ENCODE results near the gene AEN.
A peak's percentile ranks its signal among the peaks of the same experiment; 100 is the strongest.
"Not testable (repeated sequence)": the region's sequence is repeated elsewhere in the genome, so short reads cannot be mapped to it uniquely, and the experiment has no call there.

AEN gene

DNA sequence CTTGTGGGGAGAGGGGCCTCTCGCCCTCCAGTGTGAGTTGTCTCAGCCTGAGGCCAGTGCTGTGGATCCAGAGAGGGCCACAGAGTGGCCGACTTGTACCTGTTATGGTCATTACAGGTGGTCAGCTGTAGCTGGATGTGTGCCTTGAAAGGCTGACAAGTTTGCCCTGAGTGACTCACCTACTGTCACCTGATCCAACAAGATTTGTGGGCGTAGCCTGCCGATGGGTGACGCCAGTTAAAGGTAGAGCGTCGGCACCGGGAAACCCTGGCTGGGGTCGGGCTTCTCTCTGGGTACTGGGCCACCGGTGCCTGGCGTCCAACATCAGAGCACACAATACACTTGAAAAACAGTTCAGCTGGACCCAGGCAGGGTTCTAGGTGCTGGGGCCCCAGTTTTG is 14.9 kb downstream of the AEN start:
- peak; percentile 6 for ATAC-seq
- peak in 1 of 2 donors; percentile 69 for DNase-seq
- Mint-ChIP-seq H3K4me3 (peak overlapping the region; percentile 87 to 89), H3K27ac (peak overlapping the region; percentile 95 to 98), H3K27me3 (no peaks in the 10 kb centered on the region), H3K4me1 (peaks cover 92% of the 10 kb centered on the region), H3K9me3 (no peaks in the 10 kb centered on the region)

DNA sequence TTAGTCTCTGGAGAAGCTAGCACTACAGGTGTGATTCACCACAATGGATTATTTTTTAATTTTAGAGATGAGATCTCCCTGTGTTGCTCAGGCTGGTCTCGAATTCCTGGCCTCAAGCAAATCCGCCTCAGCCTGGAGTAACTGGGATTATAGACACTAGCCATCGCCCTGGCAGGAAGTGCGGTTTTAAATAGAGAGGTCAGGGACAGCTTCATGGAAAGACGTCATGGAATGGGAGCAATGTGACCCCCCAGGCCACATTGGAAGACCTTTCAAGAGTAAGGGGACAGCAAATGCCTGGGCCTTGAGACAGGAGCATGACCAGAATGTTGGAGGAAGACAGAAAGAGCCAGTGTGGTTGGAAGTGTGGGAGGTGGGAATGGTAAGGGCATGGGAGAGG is 15.5 kb downstream of the AEN start:
- Mint-ChIP-seq H3K27me3 (no peaks in the 10 kb centered on the region), H3K4me3 (peak overlapping the region; percentile 87 to 89), H3K4me1 (peaks cover 86% of the 10 kb centered on the region), H3K27ac (peak overlapping the region; percentile 95 to 98), H3K9me3 (no peaks in the 10 kb centered on the region)
- no peak for DNase-seq
- ATAC-seq = no peak

DNA sequence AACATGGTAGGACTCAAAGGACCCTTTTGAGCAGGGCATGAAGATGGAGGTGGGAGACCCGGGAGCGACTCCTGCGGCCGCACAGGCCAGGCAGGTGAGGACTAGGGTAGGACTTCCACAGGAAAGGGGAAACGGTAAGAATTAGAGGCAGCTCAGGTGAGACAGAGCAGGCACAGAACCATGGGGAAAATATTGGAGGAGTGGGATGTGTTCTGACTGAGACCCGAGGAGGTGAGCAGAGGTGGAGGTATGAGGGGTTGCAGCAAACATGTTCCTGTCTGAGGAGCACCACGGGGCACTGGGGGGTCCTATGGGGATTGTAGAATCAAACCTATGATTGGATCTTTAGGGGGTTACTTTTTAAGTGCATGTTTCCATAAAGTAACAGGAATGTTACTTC is 16.3 kb downstream of the AEN start:
- H3K27ac Mint-ChIP-seq = peak overlapping the region; percentile 96 to 98
- H3K9me3 Mint-ChIP-seq = no peaks in the 10 kb centered on the region
- no peaks in the 10 kb centered on the region for H3K27me3 Mint-ChIP-seq
- H3K4me1 Mint-ChIP-seq = peaks cover 85% of the 10 kb centered on the region
- ATAC-seq (no peak), DNase-seq (no peak)
- H3K4me3 Mint-ChIP-seq = peak overlapping the region; percentile 87 to 89

GRCh38 chr15:88637841-88638625 is 16.9 kb downstream of the AEN start:
- H3K9me3 Mint-ChIP-seq = no peaks in the 10 kb centered on the region
- no peaks in the 10 kb centered on the region for H3K27me3 Mint-ChIP-seq
- DNase-seq (no peak), ATAC-seq (peak; percentile 6)
- H3K4me1 Mint-ChIP-seq = peaks cover 82% of the 10 kb centered on the region
- peak overlapping the region; percentile 96 for H3K27ac Mint-ChIP-seq
- peak overlapping the region; percentile 87 to 89 for H3K4me3 Mint-ChIP-seq

- no peaks in the 10 kb centered on the region for H3K9me3 Mint-ChIP-seq
- peak; percentile 89 for ATAC-seq
- peak within 1 kb of the TSS; percentile 96 for H3K27ac Mint-ChIP-seq
- peak; percentile 94 to 99 for DNase-seq
- peaks cover 77% of the 10 kb centered on the region for H3K4me1 Mint-ChIP-seq
- peak within 1 kb of the TSS; percentile 87 to 89 for H3K4me3 Mint-ChIP-seq
- H3K27me3 Mint-ChIP-seq = no peaks in the 10 kb centered on the region
Measured at GRCh38 chr15:88638626-88639372, 17.7 kb downstream of the AEN start, which contains the start of gene ISG20. TSS of gene ISG20 (plus strand) at chr15:88639016. CDS start at chr15:88639367, 351 bp downstream.

- DNase-seq = no peak
- H3K9me3 Mint-ChIP-seq = no peaks in the 10 kb centered on the region
- peak overlapping the region; percentile 5 to 60 for H3K27ac Mint-ChIP-seq
- no peaks in the 10 kb centered on the region for H3K27me3 Mint-ChIP-seq
- peaks cover 80% of the 10 kb centered on the region for H3K4me1 Mint-ChIP-seq
- ATAC-seq = no peak
- H3K4me3 Mint-ChIP-seq = peak overlapping the region; percentile 22 to 56
Measured at GRCh38 chr15:88641959-88642452, 20.9 kb downstream of the AEN start.

DNA sequence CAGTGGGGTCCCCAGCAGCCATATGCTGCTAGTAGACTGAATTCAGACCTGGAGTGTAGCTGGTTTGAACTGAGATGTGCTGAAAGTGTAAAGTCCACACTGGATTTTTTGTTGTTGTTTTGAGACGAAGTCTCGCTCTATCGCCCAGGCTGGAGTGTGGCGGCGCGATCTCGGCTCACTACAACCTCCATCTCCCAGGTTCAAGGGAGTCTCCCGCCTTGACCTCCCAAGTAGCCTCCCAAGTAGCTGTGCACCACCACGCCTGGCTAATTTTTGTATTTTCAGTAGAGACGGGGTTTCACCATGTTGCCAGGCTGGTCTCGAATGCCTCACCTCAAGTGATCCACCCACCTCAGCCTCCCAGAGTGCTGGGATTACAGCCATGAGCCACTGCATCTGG is 21.4 kb downstream of the AEN start:
- not testable (repeated sequence) for ATAC-seq, H3K9me3 Mint-ChIP-seq, DNase-seq, H3K27me3 Mint-ChIP-seq, H3K27ac Mint-ChIP-seq
- peak overlapping the region in 1 of 2 donors; percentile 56 for H3K4me3 Mint-ChIP-seq
- peaks cover 80% of the 10 kb centered on the region for H3K4me1 Mint-ChIP-seq

GRCh38 chr15:88644741-88645140 is 23.6 kb downstream of the AEN start:
- H3K4me3 Mint-ChIP-seq = no peak overlapping the region
- ATAC-seq = no peak
- no peaks in the 10 kb centered on the region for H3K27me3 Mint-ChIP-seq
- peaks cover 80% of the 10 kb centered on the region for H3K4me1 Mint-ChIP-seq
- no peak overlapping the region for H3K27ac Mint-ChIP-seq
- H3K9me3 Mint-ChIP-seq = no peaks in the 10 kb centered on the region
- DNase-seq = no peak

GRCh38 chr15:88645171-88646087 is 24.3 kb downstream of the AEN start:
- peaks cover 80% of the 10 kb centered on the region for H3K4me1 Mint-ChIP-seq
- no peak overlapping the region for H3K27ac Mint-ChIP-seq
- no peak for ATAC-seq
- H3K4me3 Mint-ChIP-seq = no peak overlapping the region
- H3K9me3 Mint-ChIP-seq = no peaks in the 10 kb centered on the region
- peak in 1 of 2 donors; percentile 4 for DNase-seq
- H3K27me3 Mint-ChIP-seq = no peaks in the 10 kb centered on the region

DNA sequence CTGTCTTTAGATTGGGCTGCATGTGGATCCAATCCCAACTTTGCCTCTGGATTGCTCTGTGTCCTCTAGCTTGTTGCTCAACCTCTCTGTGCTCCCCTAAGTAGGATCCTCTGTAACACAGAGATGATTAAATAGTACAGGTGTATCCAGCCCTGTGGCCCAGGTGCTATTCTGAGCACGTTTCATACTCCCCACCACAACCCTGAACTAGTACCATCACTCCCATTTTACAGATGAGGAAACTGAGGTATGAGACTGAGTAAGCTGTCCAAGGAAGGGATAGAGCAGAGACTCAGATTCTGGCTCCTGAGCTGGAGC is 24.9 kb downstream of the AEN start:
- no peak for ATAC-seq
- Mint-ChIP-seq H3K27me3 (no peaks in the 10 kb centered on the region), H3K4me3 (no peak overlapping the region), H3K27ac (peak overlapping the region in 1 of 2 donors; percentile 12), H3K9me3 (no peaks in the 10 kb centered on the region), H3K4me1 (peaks cover 83% of the 10 kb centered on the region)
- DNase-seq = no peak

GRCh38 chr15:88646951-88647350 is 25.8 kb downstream of the AEN start:
- H3K4me3 Mint-ChIP-seq = no peak overlapping the region
- H3K27ac Mint-ChIP-seq = peak overlapping the region in 1 of 2 donors; percentile 51
- ATAC-seq (no peak), DNase-seq (peak in 1 of 2 donors; percentile 6)
- H3K27me3 Mint-ChIP-seq = no peaks in the 10 kb centered on the region
- H3K9me3 Mint-ChIP-seq = no peaks in the 10 kb centered on the region
- H3K4me1 Mint-ChIP-seq = peaks cover 90% of the 10 kb centered on the region

DNA sequence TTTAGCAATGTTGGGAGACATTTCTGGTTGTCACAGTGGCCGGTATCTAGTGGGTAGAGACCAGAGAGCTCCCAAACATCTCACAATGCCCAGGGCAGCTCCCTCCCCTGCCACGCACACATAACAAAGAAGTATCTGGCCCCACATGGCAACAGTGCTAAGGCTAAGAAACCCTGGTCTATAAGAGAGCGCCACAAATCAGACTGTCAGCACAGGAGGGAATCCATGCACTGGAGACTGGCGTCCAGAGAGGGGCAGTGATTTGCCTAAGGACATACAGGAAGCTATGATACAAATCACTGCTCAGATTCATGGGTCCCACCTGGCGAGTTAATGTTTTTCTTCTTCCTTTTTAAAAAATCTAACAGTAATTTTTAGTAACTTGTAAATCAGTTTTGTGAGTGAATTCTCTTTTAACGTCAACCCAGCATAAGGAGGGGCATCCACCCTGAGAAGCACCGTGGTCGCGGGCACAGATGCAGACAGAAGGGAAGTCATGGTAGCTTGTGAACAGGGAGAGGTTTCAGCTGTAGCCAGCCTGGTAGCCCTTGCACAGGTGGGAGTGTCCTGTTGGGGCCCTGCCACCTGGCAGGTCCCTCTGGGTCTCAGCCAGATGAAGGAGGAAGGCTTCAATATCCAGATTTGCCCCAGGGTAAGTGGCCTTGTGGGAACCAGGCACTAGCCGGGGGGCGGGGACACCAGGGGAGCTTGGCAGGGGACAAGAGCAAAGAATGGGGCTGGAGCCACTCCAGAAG is 26.4 kb downstream of the AEN start:
- Mint-ChIP-seq H3K9me3 (no peaks in the 10 kb centered on the region), H3K27me3 (no peaks in the 10 kb centered on the region), H3K27ac (peak overlapping the region in 1 of 2 donors; percentile 74), H3K4me3 (peak overlapping the region; percentile 4 to 36), H3K4me1 (peaks cover 87% of the 10 kb centered on the region)
- ATAC-seq (no peak), DNase-seq (peak in 1 of 2 donors; percentile 10)

DNA sequence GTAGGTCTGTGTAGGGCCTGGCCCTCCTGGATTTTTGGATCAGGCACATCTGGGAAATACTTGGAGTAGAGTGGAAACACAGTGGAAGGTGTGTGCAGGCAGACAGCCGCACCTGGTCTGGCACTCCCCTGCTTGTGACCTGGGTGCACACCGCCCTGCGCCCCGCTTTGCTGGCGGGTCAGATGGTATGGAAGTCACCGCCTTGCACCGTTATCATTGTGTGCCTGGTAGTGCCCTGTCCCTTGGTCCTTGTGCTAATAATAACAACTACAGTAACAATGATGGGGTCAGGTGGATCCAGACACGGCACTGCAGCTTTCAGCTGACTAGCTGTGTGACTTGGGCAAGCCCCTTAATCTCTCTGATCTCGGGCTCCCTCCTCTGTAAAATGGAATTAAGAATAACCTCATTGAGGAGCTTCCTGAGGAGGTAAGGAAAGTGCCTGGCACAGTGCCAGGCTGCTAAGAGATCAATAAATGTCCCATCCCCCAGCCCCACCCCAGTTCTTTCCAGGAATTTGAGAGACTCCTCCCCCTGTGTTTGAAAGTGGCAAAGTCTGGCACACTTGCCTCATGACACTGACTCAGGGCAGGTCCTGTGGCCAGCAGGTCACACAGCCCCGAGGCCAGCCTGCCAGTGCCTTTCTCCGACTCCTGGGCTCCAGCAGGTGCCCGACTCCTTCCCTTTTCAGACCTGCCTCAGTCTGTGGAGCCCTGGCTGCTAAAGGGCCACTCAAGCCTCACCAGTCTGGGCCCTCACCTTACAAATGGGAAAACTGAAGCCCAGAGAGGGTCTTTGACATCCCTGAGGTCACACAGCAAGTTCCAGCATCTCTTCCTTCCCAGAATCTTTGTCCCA is 27.4 kb downstream of the AEN start:
- Mint-ChIP-seq H3K9me3 (no peaks in the 10 kb centered on the region), H3K4me1 (peaks cover 95% of the 10 kb centered on the region), H3K27ac (peak overlapping the region; percentile 96 to 99), H3K27me3 (no peaks in the 10 kb centered on the region), H3K4me3 (peak overlapping the region; percentile 82 to 90)
- DNase-seq = peak in 1 of 2 donors; percentile 24
- ATAC-seq = peak; percentile 38

GRCh38 chr15:88649286-88649733 is 28.2 kb downstream of the AEN start:
- ATAC-seq = peak; percentile 94
- Mint-ChIP-seq H3K27ac (peak overlapping the region; percentile 96 to 99), H3K27me3 (no peaks in the 10 kb centered on the region), H3K4me1 (peaks cover 92% of the 10 kb centered on the region), H3K9me3 (no peaks in the 10 kb centered on the region), H3K4me3 (peak overlapping the region; percentile 82 to 90)
- DNase-seq = peak; percentile 73 to 88

Data from stimulated activated naive CD8-positive, alpha-beta T cell treated with anti-CD3 and anti-CD28 coated beads, Interleukin-15, amount 100 ng/mL, for 72 hours (primary cell).